HG03175 (cell line): ENCODE data around the gene KCNH3.
"Not testable (repeated sequence)": the region's sequence is repeated elsewhere in the genome, so short reads cannot be mapped to it uniquely, and the experiment has no call there.

Experiments used
- ATAC-seq: cut with Tn5 transposase; IDR thresholded peaks from one replicate; pipeline ENCODE4 v1.9.1; 2021; ENCODE audit warnings: mild to moderate bottlenecking, moderate library complexity; ENCODE audit not compliant: unreplicated experiment

Gene KCNH3

DNA sequence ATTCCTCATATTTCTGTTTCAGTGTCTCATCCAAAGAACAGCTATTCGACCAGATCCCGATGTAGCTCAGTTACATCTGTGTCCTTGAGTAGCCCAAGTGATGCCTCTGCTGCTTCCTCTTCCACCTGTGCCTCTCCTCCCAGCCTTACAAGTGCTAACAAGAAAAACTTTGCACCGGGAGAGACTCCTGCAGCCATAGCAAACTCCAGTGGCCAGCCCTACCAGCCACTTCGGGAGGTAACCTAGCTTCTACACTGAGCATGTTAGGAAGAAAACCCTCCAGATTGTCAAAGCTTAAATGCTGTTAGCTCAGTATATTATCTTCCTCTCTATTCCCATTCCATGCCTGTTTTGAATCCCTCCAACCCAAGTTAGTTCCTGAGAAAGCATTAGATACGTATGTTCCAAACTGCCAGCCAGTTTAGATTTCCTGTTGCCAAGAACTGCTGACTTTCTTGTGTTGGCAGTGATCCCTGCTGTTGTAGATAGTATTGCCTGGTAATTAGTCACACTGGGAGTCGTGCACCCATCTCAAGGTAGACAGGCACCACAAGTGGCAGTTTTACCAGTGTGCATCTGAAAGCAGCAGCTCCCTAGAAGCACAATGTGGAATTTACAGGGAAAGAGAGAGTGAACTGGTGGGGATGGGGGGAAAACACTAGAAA lies 14.0 kb upstream of the KCNH3 start:
- ATAC-seq, result no peak

GRCh38 chr12:49525942-49526341 lies 12.9 kb upstream of the KCNH3 start:
- ATAC-seq, result no peak

DNA sequence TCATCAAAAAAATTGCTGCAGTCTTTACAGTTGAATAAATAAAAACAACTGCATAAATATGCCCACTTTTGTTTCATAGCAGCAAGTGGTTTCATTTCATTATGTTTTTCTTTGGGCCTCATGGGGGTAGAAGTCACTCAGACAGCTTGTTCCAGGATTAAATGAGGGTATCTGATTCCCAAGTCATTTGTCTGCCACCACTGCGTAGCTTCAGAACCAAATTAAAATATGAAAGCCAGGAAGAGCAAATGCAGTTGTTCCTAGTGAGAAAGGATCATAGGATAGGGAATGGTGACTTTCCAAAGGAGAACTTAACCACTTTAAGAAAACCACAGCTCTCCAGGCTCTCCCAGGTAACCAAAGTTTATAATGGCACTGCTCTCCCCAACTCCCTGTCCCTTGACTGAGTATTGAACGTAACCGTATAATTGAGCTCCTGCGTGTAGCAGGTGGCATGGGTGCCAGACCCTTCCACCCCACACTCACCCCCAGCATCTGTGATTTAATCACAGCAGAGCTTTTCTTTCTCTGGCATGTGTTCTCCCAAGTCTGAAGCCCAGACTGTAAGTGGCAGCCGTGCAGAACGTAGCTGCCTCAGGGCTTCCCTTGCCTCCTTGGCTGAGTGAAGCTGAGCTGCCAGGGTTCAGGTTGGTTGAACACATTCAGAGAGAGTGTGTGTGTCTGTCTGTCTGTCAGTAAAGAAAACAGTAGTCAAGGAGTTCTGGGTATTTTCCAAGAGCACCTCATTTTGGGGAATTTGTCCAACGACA lies 11.3 kb upstream of the KCNH3 start:
- no peak for ATAC-seq

GRCh38 chr12:49529414-49529813 lies 9.4 kb upstream of the KCNH3 start:
- ATAC-seq, result no peak

DNA sequence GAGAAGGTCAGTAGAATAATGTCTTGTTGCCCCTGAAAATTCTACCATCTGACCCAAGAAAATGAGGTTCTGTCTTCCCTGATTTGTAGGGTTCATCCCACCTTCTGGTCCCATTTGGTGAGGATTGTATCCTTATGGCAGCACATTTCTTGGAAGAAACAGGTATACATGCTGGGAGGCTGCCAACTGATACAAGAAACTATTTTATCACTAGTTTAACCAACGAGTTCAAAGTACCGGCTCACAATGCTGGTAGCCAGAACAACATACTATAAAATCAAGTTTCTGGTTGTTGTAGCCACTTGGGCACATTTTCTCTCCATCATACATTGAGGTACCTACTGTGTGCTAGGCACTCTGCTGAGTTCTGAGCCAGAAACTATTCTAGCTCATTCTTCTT lies 7.1 kb upstream of the KCNH3 start:
- ATAC-seq, result no peak

DNA sequence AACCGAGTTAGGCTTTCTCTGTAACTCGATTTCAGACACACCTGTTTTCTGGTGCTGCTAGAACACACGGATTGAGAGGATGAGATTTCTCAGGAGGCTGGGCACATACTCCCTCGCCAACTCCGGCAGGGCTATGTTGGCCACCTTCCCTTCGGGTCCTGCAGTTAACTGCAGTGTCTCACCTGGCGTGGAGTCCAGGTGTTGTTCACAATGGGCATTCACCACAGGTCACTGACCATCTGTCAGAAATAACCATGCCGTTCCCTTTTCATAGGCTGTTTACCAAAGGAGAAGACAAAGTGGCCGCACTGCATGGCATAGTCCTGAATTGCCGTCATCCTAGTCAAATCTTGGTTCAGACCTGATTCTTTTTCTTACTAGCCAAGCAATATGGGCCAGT lies 5.5 kb upstream of the KCNH3 start:
- ATAC-seq, result no peak

DNA sequence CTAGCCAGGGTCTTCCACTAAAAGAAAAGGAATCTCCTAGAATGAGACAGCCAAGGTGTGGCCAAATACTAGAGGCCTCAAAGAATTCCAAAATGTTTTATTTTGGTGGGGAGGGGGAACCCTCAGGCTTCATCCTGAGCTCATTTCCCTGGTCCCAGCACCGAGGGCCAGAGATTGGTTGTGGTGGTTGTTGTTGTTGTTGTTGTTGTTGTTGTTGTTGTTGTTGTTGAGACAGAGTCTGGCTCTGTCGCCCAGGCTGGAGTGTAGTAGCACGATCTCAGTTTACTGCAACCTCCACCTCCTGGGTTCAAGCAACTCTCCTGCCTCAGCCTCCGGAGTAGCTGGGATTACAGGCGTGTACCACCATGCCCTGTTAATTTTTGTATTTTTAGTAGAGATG lies 4.7 kb upstream of the KCNH3 start:
- not testable (repeated sequence) for ATAC-seq

DNA sequence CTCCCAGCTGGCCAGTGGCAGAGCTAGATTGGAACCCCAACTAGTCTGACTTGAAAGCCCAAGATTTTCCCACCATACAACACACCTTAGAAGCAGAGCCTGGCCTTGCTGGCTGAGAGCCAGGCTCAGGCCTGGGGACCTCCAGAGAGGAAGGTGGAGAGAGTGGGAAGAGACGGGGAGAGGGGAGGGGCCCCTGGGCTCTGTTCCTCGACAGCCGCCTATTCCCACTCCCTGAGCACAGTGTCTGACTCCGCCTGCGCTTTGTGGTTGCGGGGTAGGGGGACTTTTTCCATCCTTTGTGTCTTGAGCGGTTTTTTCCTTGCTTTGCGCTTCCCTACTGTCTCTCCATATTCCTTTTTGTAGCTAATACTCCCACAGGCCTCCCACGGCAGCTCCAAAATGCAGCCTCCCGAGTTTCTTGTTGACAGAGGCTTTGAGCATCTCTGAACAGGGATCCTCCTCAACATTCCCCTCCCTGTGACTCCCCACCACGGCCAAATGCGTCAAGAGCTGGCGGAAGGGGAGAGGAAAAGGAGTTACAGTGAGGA lies 4.0 kb upstream of the KCNH3 start:
- no peak for ATAC-seq

GRCh38 chr12:49535921-49536525 lies 2.8 kb upstream of the KCNH3 start:
- no peak for ATAC-seq

DNA sequence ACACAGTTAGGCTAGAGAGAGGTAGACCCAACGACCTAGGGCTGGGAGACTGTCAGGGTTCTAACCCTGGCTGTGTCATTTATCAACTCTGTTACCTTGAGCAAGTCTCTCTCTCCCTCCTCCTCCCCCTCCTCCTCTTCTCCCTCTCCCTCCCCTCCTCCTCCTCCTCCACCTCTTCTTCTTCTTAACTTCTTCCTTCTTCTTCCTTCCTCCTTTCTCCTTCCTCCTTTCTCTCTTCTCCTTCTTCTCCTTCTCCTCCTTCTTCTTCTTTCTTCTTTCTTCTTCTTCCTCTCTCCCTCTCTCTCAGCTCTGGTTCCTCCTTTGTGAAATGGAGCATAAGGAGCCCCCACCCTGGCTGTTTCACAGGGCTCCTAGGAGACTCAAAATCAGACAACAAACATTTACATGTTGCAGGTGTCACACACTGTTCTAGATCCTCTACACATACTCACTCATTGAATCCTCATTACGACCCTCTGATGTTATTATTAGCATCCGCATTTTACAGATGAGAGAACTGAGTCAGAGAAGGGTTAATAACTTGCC lies 2.2 kb upstream of the KCNH3 start:
- ATAC-seq, result no peak

DNA sequence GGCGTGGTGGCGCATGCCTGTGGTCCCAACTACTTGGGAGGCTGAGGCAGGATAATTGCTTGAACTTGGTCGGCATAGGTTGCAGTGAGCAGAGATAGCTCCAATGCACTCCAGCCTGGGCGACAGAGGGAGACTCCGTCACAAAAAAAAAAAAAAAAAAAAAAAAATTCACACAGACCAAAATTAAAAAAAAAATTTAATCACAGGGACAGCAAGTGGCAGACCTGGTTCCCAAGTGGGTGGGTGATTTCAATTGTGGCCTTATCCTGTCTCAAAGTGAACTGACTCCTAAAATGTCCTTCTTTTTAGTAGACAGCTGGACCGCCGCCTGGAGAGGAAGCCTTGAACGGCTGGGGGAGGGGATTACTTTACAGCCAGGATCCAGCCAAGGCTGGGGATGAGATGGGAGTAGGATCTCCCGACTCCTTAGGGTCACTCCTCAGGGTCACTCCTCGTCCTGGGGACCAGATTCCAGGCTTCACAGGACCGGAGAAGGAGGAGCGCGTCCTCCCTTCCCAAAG lies 1.5 kb upstream of the KCNH3 start:
- no peak for ATAC-seq

GRCh38 chr12:49537752-49538509 lies 899 bp upstream of the KCNH3 start:
- no peak for ATAC-seq

DNA sequence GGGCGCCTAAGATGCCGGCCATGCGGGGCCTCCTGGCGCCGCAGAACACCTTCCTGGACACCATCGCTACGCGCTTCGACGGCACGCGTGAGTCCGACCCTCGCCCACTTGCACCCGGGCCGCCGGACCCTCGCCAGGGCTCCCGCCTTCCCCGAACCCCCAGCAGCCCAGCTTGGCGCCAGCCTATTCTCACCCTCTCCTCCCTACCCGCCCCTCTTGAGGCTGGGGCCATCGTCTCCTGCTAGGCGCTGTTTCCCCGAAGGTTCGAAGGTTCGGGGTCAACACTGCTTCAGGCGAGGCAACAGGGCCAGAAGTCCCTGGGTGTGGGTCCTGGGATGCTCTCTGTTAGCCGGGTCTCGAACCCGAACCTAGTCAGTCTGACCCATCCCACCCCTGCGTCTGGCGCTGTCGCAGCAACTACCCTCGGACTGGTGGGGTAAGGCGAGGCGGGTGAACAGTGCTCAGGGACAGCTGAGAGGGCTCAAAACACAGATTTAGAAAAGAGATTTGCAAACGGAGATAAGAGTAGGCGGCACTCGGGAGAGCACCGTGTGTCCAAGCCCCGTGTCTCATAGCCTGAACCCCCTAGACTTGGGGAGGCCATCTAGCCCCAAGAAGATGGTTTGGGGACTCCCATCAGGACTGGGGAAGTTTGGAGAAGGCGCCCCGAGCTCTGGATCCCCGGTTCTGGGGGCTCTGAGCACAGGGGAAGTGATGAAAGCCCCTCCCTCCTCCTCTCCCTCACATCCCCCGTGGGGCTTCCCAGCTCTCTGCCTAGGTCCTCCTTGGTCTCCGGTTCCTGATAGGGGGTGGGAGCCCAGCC lies 787 bp downstream of the KCNH3 start:
- ATAC-seq, result no peak

GRCh38 chr12:49540229-49541139 lies 1.7 kb downstream of the KCNH3 start:
- no peak for ATAC-seq

GRCh38 chr12:49541140-49541861 lies 2.5 kb downstream of the KCNH3 start:
- no peak for ATAC-seq

DNA sequence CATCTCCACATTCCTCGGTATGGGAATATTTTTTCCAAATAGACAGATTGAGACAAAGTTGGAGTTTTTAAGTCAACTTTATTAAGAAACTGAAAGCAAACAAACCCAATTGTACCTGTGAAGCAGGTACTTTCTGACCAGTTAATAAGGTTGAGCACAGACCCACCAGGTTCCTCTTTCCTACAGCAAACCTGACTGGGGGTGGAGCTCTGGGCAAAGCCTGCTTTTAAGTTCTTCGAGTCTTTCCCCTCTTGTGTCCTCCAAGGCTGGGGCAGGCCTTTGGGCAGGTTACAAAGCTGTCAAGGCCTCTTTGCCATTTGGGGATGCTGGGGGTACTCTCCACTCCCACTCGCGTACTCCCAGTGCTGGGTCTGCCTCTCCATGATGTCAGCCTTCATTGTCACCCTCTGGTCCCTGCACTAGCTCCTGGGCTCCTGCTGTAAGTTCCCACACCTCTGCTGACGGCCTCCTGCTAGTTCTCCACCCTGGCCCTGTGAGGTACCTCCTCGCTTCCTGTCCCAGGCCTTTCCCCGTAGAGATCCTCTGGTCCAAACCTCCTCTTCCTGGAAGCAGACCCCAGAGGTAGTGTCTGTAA lies 3.2 kb downstream of the KCNH3 start:
- ATAC-seq, result no peak

- ATAC-seq, result no peak
Measured at GRCh38 chr12:49542592-49543160, 3.8 kb downstream of the KCNH3 start.
